DND-41 (cell line): ENCODE measurements around the gene GAS2.

Experiments
- ATAC-seq: fragments of 200-7000 bp; cut with Tn5 transposase; 3 replicates; pipeline ENCODE4 v1.9.1; 2021; ENCODE audit warnings: low read depth; ENCODE audit not compliant: insufficient read depth
- DNase-seq: peaks from one replicate; pipeline ENCODE4 v3.0.0-alpha.2; 2020
- H2AFZ ChIP-seq: 2 replicates; pipeline ENCODE4 v1.6.0; 2012; ENCODE audit warnings: low read depth, low read length
- H3K27ac ChIP-seq: 2 replicates; pipeline ENCODE4 v1.5.1; 2012; ENCODE audit warnings: low read length, inconsistent platforms
- H3K27me3 ChIP-seq: fragments of 200-600 bp; sonication (generic); 2 replicates; pipeline ENCODE4 v1.6.0; 2012; ENCODE audit warnings: low read length, mild to moderate bottlenecking, inconsistent platforms; ENCODE audit not compliant: insufficient read depth, poor library complexity
- H3K36me3 ChIP-seq: 2 replicates; pipeline ENCODE4 v1.5.1; 2012; ENCODE audit warnings: low read length, inconsistent platforms; ENCODE audit not compliant: insufficient read depth
- H3K4me1 ChIP-seq: 2 replicates; pipeline ENCODE4 v1.5.1; 2012; ENCODE audit warnings: mild to moderate bottlenecking, low read length; ENCODE audit not compliant: insufficient read depth
- H3K4me2 ChIP-seq: 2 replicates; pipeline ENCODE4 v1.6.0; 2012; ENCODE audit warnings: mild to moderate bottlenecking, moderate library complexity, low read length, inconsistent platforms; ENCODE audit not compliant: insufficient read depth
- H3K4me3 ChIP-seq, 2 experiments: fragments of 200-600 bp in 1 of 2; shearing (Covaris generic) in 1 of 2; 2 replicates each; pipeline ENCODE4 v1.5.1; 2012 to 2016; ENCODE audit warnings: inconsistent platforms in 2 of 2, low read length in 2 of 2, mild to moderate bottlenecking in 2 of 2, low read depth in 1 of 2, moderate library complexity in 1 of 2
- H3K79me2 ChIP-seq: 2 replicates; pipeline ENCODE4 v1.6.0; 2012; ENCODE audit warnings: low read length, inconsistent platforms; ENCODE audit not compliant: insufficient read depth
- H3K9ac ChIP-seq: 2 replicates; pipeline ENCODE4 v1.6.0; 2012; ENCODE audit warnings: low read depth, mild to moderate bottlenecking, inconsistent platforms, low read length, moderate library complexity
- H3K9me3 ChIP-seq: 2 replicates; pipeline ENCODE4 v1.5.1; 2012; ENCODE audit warnings: low read length, moderate library complexity, mild to moderate bottlenecking, inconsistent platforms; ENCODE audit not compliant: insufficient read depth, severe bottlenecking
- H4K20me1 ChIP-seq: 2 replicates; pipeline ENCODE4 v1.6.0; 2012; ENCODE audit warnings: low read length; ENCODE audit not compliant: insufficient read depth
- EZH2 ChIP-seq: IDR thresholded peaks from 3 replicates; pipeline ENCODE4 v1.6.1; 2012; ENCODE audit warnings: borderline replicate concordance, low read depth, mild to moderate bottlenecking, moderate library complexity, low read length, inconsistent platforms; ENCODE audit not compliant: severe bottlenecking
- TF ChIP-seq, protein P1 (sequence below): IDR thresholded peaks from 2 replicates; pipeline ENCODE4 v1.5.1; 2012; ENCODE audit warnings: borderline replicate concordance, low read length, moderate library complexity, mild to moderate bottlenecking; ENCODE audit not compliant: poor library complexity, severe bottlenecking; ENCODE audit errors: extremely low read depth

GAS2 gene

DNA sequence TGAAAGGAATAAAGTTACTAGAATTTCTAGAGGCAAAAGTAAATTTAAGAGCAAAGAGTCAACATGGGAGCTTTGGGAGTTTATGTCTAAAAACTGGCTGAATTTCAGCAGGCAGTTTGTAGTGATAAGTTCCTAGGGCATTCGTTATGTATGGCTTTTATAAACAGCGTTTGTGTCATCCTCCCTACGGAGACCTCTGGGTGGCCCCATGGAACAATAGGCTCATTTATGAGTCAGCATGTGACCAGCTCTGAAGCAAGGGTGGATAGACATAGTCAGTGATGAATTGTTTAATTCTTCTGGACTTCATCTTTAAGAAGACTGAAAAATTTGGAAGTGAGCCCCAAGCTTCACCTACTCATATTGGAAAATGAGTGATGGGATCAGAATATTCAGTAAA is 126.1 kb downstream of the GAS2 start:
- ATAC-seq: no peak
- Histone ChIP-seq H3K27me3 (no peaks in the 10 kb centered on the region), H2AFZ (no peak overlapping the region), H3K36me3 (no peaks in the 10 kb centered on the region), H3K9ac (no peak overlapping the region), H3K4me1 (no peaks in the 10 kb centered on the region), H3K27ac (no peak overlapping the region), H3K79me2 (no peaks in the 10 kb centered on the region), H4K20me1 (no peaks in the 10 kb centered on the region), H3K4me3 (no peak overlapping the region), H3K4me2 (no peak overlapping the region), H3K9me3 (no peaks in the 10 kb centered on the region)
- no peak for TF ChIP-seq EZH2
- no peak for DNase-seq

DNA sequence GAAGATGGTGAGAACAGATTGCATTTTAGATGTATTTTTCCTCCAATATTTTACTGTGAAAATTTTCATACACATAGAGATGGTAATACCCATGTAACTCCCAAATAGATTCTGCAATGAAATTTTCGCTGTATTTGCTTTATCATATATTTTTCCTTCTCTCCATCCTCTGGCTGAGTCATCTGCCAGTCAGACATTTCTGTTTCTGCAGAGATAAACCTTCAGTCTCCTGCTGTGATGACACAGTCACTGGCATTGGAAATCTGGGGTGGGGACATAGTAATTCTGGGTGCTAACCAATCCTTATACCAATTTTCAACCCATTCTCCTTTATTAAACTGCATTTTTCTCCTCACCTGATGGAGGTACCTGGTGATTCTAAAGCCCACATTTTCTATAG is 129.5 kb downstream of the GAS2 start:
- H3K27me3 ChIP-seq: no peaks in the 10 kb centered on the region
- H3K9ac ChIP-seq: no peak overlapping the region
- H3K4me1 ChIP-seq: no peaks in the 10 kb centered on the region
- ATAC-seq (no peak), DNase-seq (no peak)
- no peaks in the 10 kb centered on the region for H4K20me1 ChIP-seq
- H3K4me2 ChIP-seq: no peak overlapping the region
- H3K9me3 ChIP-seq: no peaks in the 10 kb centered on the region
- no peak for TF ChIP-seq EZH2
- TF ChIP-seq, protein P1, sequence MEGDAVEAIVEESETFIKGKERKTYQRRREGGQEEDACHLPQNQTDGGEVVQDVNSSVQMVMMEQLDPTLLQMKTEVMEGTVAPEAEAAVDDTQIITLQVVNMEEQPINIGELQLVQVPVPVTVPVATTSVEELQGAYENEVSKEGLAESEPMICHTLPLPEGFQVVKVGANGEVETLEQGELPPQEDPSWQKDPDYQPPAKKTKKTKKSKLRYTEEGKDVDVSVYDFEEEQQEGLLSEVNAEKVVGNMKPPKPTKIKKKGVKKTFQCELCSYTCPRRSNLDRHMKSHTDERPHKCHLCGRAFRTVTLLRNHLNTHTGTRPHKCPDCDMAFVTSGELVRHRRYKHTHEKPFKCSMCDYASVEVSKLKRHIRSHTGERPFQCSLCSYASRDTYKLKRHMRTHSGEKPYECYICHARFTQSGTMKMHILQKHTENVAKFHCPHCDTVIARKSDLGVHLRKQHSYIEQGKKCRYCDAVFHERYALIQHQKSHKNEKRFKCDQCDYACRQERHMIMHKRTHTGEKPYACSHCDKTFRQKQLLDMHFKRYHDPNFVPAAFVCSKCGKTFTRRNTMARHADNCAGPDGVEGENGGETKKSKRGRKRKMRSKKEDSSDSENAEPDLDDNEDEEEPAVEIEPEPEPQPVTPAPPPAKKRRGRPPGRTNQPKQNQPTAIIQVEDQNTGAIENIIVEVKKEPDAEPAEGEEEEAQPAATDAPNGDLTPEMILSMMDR: no peak
- H3K4me3 ChIP-seq: no peak overlapping the region
- H2AFZ ChIP-seq: no peak overlapping the region
- H3K79me2 ChIP-seq: no peaks in the 10 kb centered on the region
- no peaks in the 10 kb centered on the region for H3K36me3 ChIP-seq
- H3K27ac ChIP-seq: no peak overlapping the region

DNA sequence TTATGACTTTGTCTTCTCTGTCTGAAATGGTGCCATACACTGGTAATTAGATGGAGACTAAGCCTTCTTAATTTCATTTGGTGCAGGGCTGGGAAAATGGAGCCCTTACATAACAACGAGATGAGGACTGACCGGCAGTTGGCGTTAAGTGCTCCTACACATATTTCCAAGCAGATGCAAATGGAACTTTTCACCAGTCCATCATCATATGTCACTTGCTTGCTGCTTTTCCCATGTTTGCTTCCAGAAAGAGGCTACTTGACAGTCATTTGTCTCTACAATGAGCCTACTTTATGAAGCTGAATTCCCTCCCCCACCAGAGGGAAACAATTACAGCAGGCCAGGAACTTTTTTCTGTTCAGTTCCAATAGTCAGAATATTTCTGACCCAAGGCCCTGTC is 130.6 kb downstream of the GAS2 start:
- Histone ChIP-seq H3K27ac (no peak overlapping the region), H3K9ac (no peak overlapping the region), H4K20me1 (no peaks in the 10 kb centered on the region), H3K9me3 (no peaks in the 10 kb centered on the region), H3K27me3 (no peaks in the 10 kb centered on the region), H3K4me1 (no peaks in the 10 kb centered on the region), H3K4me2 (no peak overlapping the region), H3K4me3 (no peak overlapping the region), H3K79me2 (no peaks in the 10 kb centered on the region), H2AFZ (no peak overlapping the region), H3K36me3 (no peaks in the 10 kb centered on the region)
- DNase-seq: no peak
- no peak for ATAC-seq
- no peak for TF ChIP-seq EZH2
- TF ChIP-seq, protein P1: no peak

DNA sequence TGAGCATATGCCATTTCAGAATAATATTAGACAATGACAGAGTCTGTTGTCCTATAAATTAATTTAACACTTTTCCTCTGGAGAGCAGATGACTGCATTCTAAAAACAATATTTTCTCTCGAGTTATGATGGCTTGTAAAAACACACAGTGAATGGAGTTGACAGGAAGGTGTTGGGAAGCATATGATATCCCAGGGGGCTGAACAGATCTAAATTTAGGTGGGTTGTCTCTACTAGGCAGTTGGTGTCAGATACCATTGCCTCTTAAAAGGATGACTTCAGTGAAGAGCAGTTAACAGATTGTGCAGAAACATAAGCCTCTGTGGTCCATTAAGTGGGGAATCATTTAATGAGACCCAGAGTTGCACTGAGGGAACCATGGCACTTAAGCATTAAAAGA is 132.5 kb downstream of the GAS2 start:
- Histone ChIP-seq H3K4me1 (no peaks in the 10 kb centered on the region), H3K27ac (no peak overlapping the region), H2AFZ (no peak overlapping the region), H3K9me3 (no peaks in the 10 kb centered on the region), H3K79me2 (no peaks in the 10 kb centered on the region), H3K36me3 (no peaks in the 10 kb centered on the region), H4K20me1 (no peaks in the 10 kb centered on the region), H3K27me3 (no peaks in the 10 kb centered on the region), H3K9ac (no peak overlapping the region), H3K4me3 (no peak overlapping the region), H3K4me2 (no peak overlapping the region)
- no peak for DNase-seq
- no peak for ATAC-seq
- TF ChIP-seq, protein P1: no peak
- TF ChIP-seq EZH2: no peak
